HepG2 (cell line): ENCODE data around the gene QRICH2. TPM values are rescaled to one million over a fixed set of nuclear protein-coding genes. Genes with fewer than 3 reads are reported as not detected.

Source experiments
- ARNT2 ChIP-seq: sonication (generic); formaldehyde crosslinking; IDR thresholded peaks from 2 replicates; pipeline ENCODE4 v1.8.0; 2022; ENCODE audit warnings: mild to moderate bottlenecking, low read depth, missing genetic modification reagents, moderate library complexity
- FOSL1 ChIP-seq: sonication (generic); formaldehyde crosslinking; IDR thresholded peaks from 2 replicates; pipeline ENCODE4 v1.9.0; 2021; ENCODE audit warnings: missing genetic modification reagents, borderline replicate concordance
- IKZF1 ChIP-seq: fragments of 450-650 bp; IDR thresholded peaks from 2 replicates; pipeline ENCODE4 v1.7.1; 2016
- IRX3 ChIP-seq: sonication (generic); formaldehyde crosslinking; IDR thresholded peaks from 2 replicates; pipeline ENCODE4 v1.8.1; 2023; ENCODE audit warnings: mild to moderate bottlenecking, low read depth, missing genetic modification reagents, borderline replicate concordance
- KLF15 ChIP-seq: sonication (generic); formaldehyde crosslinking; IDR thresholded peaks from 2 replicates; pipeline ENCODE4 v1.8.1; 2023; ENCODE audit warnings: borderline replicate concordance, mild to moderate bottlenecking, inconsistent platforms, missing genetic modification reagents, mixed read lengths
- KLF16 ChIP-seq, 2 experiments: sonication (generic) in 1 of 2; formaldehyde crosslinking in 1 of 2; IDR thresholded peaks; 2 replicates each; pipeline versions ENCODE4 v1.6.1 to v1.8.0; 2016 to 2023; ENCODE audit warnings: missing genetic modification reagents in 2 of 2, missing compliant biosample characterization in 1 of 2
- NFATC3 ChIP-seq: sonication (generic); formaldehyde crosslinking; IDR thresholded peaks from 2 replicates; pipeline ENCODE4 v1.5.1; 2020; ENCODE audit warnings: mild to moderate bottlenecking, missing genetic modification reagents
- NFRKB ChIP-seq: fragments of 450-650 bp; IDR thresholded peaks from 2 replicates; pipeline ENCODE4 v1.6.1; 2017
- NONO ChIP-seq, 2 experiments: fragments of 450-650 bp in 1 of 2; sonication (generic) in 1 of 2; formaldehyde crosslinking in 1 of 2; IDR thresholded peaks in 1 of 2; conservative IDR thresholded peaks in 1 of 2; 2 replicates each; pipeline versions ENCODE4 v1.6.1 to v1.8.0; 2017 to 2022; ENCODE audit warnings: mild to moderate bottlenecking in 1 of 2, missing genetic modification reagents in 1 of 2, moderate library complexity in 1 of 2
- NR2F6 ChIP-seq, 2 experiments: IDR thresholded peaks; 2 replicates each; pipeline ENCODE4 v1.6.1; 2016; ENCODE audit warnings: antibody characterized with exemption in 1 of 2, mild to moderate bottlenecking in 1 of 2
- PHF5A ChIP-seq: IDR thresholded peaks from one replicate; pipeline ENCODE4 v1.6.1; 2018; ENCODE audit warnings: low read depth, missing genetic modification reagents; ENCODE audit not compliant: unreplicated experiment
- TGIF2 ChIP-seq: IDR thresholded peaks from 2 replicates; pipeline ENCODE4 v1.6.1; 2016; ENCODE audit warnings: control low read depth, missing compliant biosample characterization
- YEATS4 ChIP-seq: sonication (generic); formaldehyde crosslinking; IDR thresholded peaks from 2 replicates; pipeline ENCODE4 v1.4.0; 2020; ENCODE audit warnings: missing genetic modification reagents, borderline replicate concordance
- ZBTB1 ChIP-seq: sonication (generic); formaldehyde crosslinking; IDR thresholded peaks from 2 replicates; pipeline ENCODE4 v1.4.0; 2020; ENCODE audit warnings: missing genetic modification reagents, borderline replicate concordance
- ZBTB20 ChIP-seq: sonication (generic); formaldehyde crosslinking; IDR thresholded peaks from 2 replicates; pipeline ENCODE4 v1.8.1; 2023; ENCODE audit warnings: missing genetic modification reagents, low read depth, mild to moderate bottlenecking, borderline replicate concordance
- ZMYM4 ChIP-seq: sonication (generic); formaldehyde crosslinking; IDR thresholded peaks from 2 replicates; pipeline ENCODE4 v1.8.1; 2023; ENCODE audit warnings: mild to moderate bottlenecking, missing genetic modification reagents
- ZNF234 ChIP-seq: sonication (generic); formaldehyde crosslinking; conservative IDR thresholded peaks from 2 replicates; pipeline ENCODE4 v1.5.1; 2020; ENCODE audit warnings: mild to moderate bottlenecking, missing genetic modification reagents
- ZNF317 ChIP-seq: sonication (generic); formaldehyde crosslinking; IDR thresholded peaks from 2 replicates; pipeline ENCODE4 v1.5.0; 2020; ENCODE audit warnings: mild to moderate bottlenecking, missing genetic modification reagents
- ZNF33B ChIP-seq: sonication (generic); formaldehyde crosslinking; IDR thresholded peaks from 2 replicates; pipeline ENCODE4 v1.5.1; 2020; ENCODE audit warnings: mild to moderate bottlenecking, missing genetic modification reagents
- ZNF589 ChIP-seq: sonication (generic); formaldehyde crosslinking; conservative IDR thresholded peaks from 2 replicates; pipeline ENCODE4 v1.8.0; 2022; ENCODE audit warnings: mild to moderate bottlenecking, moderate library complexity, missing genetic modification reagents
- polyA plus RNA-seq, 8 experiments: library from polyadenylated mRNA; depleted of rRNA in 3 of 8; stranded (reverse) in 7 of 8; unstranded in 1 of 8; fragments of >200 nt; fragmentation: Illumina TruSeq in 4 of 8; extraction: Trizol in 4 of 8; gene quantifications; 2 replicates each; pipeline versions ENCODE4 v1.2.1 to v1.2.3, GENCODE V29; 2011 to 2016; ENCODE audit warnings: low read depth in 4 of 8, missing spikeins in 1 of 8, mixed read lengths in 1 of 8; ENCODE audit not compliant: insufficient read depth in 1 of 8
- total RNA-seq, 5 experiments: library from RNA; depleted of rRNA; stranded (reverse); fragments of >200 nt; fragmentation: Illumina TruSeq; extraction: Trizol; gene quantifications; 2 replicates each; pipeline ENCODE4 v1.2.3, GENCODE V29; 2016; ENCODE audit warnings: low read depth in 1 of 5
- TF ChIP-seq, protein P1 (sequence below): sonication (generic); formaldehyde crosslinking; IDR thresholded peaks from 2 replicates; pipeline ENCODE4 v1.5.0; 2020; ENCODE audit warnings: missing genetic modification reagents
- TF ChIP-seq, protein P2 (sequence below): sonication (generic); formaldehyde crosslinking; IDR thresholded peaks from 2 replicates; pipeline ENCODE4 v1.8.0; 2022; ENCODE audit warnings: mild to moderate bottlenecking, missing genetic modification reagents, moderate library complexity
- TF ChIP-seq, protein P3 (sequence below): sonication (generic); formaldehyde crosslinking; IDR thresholded peaks from 2 replicates; pipeline ENCODE4 v1.4.0; 2020; ENCODE audit warnings: missing genetic modification reagents

Gene QRICH2
- total and polyA plus RNA-seq, 2 of the 13 experiments (the other 11 are each of a cell fraction or from before 2014, with no cell fraction given): 3.7 to 5.7 TPM

DNA sequence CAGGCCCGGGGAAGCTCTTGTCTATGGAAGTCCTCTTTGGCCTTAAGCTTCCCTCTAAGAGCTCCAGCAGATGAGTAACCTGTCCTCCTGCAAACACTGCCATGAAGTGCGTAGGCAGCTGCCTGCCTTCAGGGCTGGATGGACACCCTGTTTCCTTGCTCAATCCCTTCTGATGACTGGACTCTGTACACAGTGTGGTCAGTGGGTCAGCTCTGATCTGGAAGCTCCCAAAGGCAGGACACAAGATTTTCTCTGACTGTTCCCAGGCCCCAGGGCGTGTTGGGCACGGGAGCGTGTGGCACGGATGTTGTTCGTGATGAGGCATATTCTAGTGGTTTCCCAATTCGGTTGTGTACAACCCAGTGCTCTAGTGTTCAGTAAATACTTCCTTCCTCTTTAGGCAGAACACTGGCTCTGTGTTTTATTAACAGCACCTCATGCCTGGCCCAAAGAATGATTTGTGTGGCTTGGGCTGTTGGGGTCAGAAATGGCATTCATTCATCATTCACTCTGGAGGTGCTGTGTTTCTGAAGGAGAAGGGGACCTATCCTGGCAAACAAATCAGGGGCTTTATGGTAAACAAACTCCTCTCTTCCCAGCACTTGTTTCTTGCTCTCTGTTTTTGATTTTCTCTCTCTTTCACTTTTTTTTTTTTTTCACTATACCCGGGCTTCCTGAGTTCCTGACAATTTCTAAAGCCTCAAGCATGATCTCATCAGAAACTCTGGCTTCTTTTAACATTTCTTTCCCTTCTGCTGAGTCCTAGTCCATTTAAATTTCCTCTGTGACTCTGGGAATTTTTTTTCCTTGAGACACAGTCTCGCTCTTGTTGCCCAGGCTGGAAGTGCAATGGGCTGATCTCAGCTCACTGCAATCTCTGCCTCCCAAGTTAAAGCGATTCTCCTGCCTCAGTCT is 55.8 kb downstream of the QRICH2 start (continued):
- no peak for TF ChIP-seq NFRKB
- TF ChIP-seq IRX3 (CRISPR knock-in tag): no peak
- TF ChIP-seq, protein P1, sequence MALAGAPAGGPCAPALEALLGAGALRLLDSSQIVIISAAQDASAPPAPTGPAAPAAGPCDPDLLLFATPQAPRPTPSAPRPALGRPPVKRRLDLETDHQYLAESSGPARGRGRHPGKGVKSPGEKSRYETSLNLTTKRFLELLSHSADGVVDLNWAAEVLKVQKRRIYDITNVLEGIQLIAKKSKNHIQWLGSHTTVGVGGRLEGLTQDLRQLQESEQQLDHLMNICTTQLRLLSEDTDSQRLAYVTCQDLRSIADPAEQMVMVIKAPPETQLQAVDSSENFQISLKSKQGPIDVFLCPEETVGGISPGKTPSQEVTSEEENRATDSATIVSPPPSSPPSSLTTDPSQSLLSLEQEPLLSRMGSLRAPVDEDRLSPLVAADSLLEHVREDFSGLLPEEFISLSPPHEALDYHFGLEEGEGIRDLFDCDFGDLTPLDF (CRISPR knock-in tag): no peak
- peak; percentile 80 for TF ChIP-seq TGIF2 (CRISPR knock-in tag)
- TF ChIP-seq NFATC3: no peak
- TF ChIP-seq ZNF234 (CRISPR knock-in tag): no peak
- TF ChIP-seq KLF16 (CRISPR knock-in tag; IDR thresholded peaks at IDR 0.05): peak in 1 of 2 experiments; percentile 85; a peak in 2 of 4 replicates
- TF ChIP-seq, protein P2, sequence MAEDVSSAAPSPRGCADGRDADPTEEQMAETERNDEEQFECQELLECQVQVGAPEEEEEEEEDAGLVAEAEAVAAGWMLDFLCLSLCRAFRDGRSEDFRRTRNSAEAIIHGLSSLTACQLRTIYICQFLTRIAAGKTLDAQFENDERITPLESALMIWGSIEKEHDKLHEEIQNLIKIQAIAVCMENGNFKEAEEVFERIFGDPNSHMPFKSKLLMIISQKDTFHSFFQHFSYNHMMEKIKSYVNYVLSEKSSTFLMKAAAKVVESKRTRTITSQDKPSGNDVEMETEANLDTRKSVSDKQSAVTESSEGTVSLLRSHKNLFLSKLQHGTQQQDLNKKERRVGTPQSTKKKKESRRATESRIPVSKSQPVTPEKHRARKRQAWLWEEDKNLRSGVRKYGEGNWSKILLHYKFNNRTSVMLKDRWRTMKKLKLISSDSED: no peak
- TF ChIP-seq ARNT2 (CRISPR knock-in tag): peak; percentile 79; the same call in 1 of the 2 replicates
- 0 out of 2 replicates have a peak, but pooled peaks have one; percentile 48 for TF ChIP-seq ZMYM4 (CRISPR knock-in tag)
- TF ChIP-seq ZNF33B (CRISPR knock-in tag): no peak
- TF ChIP-seq FOSL1: 0 out of 2 replicates have a peak, but pooled peaks have one; percentile 28
- peak; percentile 77 for TF ChIP-seq NR2F6 (IDR thresholded peaks at IDR 0.05)
- TF ChIP-seq NR2F6 (CRISPR knock-in tag; IDR thresholded peaks at IDR 0.05): peak; percentile 92
- TF ChIP-seq, protein P3, sequence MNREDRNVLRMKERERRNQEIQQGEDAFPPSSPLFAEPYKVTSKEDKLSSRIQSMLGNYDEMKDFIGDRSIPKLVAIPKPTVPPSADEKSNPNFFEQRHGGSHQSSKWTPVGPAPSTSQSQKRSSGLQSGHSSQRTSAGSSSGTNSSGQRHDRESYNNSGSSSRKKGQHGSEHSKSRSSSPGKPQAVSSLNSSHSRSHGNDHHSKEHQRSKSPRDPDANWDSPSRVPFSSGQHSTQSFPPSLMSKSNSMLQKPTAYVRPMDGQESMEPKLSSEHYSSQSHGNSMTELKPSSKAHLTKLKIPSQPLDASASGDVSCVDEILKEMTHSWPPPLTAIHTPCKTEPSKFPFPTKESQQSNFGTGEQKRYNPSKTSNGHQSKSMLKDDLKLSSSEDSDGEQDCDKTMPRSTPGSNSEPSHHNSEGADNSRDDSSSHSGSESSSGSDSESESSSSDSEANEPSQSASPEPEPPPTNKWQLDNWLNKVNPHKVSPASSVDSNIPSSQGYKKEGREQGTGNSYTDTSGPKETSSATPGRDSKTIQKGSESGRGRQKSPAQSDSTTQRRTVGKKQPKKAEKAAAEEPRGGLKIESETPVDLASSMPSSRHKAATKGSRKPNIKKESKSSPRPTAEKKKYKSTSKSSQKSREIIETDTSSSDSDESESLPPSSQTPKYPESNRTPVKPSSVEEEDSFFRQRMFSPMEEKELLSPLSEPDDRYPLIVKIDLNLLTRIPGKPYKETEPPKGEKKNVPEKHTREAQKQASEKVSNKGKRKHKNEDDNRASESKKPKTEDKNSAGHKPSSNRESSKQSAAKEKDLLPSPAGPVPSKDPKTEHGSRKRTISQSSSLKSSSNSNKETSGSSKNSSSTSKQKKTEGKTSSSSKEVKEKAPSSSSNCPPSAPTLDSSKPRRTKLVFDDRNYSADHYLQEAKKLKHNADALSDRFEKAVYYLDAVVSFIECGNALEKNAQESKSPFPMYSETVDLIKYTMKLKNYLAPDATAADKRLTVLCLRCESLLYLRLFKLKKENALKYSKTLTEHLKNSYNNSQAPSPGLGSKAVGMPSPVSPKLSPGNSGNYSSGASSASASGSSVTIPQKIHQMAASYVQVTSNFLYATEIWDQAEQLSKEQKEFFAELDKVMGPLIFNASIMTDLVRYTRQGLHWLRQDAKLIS: peak; percentile 44; the same call in 1 of the 2 replicates
- TF ChIP-seq NONO (IDR thresholded peaks at IDR 0.05): no peak
- TF ChIP-seq NONO (CRISPR knock-in tag; conservative IDR thresholded peaks at IDR 0.05): no peak
- no peak for TF ChIP-seq ZNF317
- TF ChIP-seq IKZF1: no peak
- no peak for TF ChIP-seq ZBTB1 (CRISPR knock-in tag)
- peak; percentile 74; the same call in 1 of the 2 replicates for TF ChIP-seq YEATS4 (CRISPR knock-in tag)
- peak; percentile 73; the same call in 1 of the 2 replicates for TF ChIP-seq ZNF589 (CRISPR knock-in tag)
- no peak for TF ChIP-seq KLF15
- TF ChIP-seq PHF5A: peak; percentile 84
- TF ChIP-seq ZBTB20 (CRISPR knock-in tag): peak; percentile 68; the same call in 1 of the 2 replicates
